NCI-H2107 treated with DMSO at 0.1 percent for 48 hours (cell line): ENCODE data around the gene LEPR.
"Not testable (repeated sequence)": the region's sequence is repeated elsewhere in the genome, so short reads cannot be mapped to it uniquely, and the experiment has no call there.

Source experiments
- DNase-seq: peaks from one replicate; lab custom pipeline; 2025; ENCODE audit not compliant: unreplicated experiment; lab: John Stamatoyannopoulos, UW

Gene LEPR

GRCh38 chr1:65420590-65421350, at the start of gene LEPR, which contains the start of gene LEPROT:
Gene LEPR (plus strand): TSS chr1:65420668. CDS start chr1:65565566, 144,898 bp downstream.
Gene LEPROT (plus strand): TSS chr1:65420668. CDS start chr1:65420725, 57 bp downstream.
- DNase-seq: peak; percentile 55

GRCh38 chr1:65371544-65371943, 48.9 kb upstream of the LEPR start:
- DNase-seq: no peak

DNA sequence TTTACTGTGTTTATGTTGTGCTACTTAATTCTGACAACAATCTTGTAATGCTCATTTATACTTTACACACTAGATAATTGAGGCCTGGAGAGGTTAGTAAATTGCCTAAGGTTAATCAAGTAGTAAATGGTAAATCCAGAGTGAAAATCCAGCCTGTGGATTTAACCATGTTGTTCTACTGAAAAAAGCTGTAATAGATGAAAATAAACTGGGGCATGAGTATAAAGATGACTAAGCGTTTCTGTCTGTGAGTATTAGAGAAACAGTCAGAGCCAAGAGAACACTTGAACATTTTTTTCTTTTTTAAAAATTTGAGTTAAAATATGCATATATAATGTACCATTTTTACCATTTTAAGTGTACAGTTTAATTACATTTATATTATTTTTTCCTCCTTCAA, 47.9 kb upstream of the LEPR start:
- no peak for DNase-seq

- no peak for DNase-seq
These were observed 42.8 kb upstream of the LEPR start for GRCh38 chr1:65377496-65378246.

DNA sequence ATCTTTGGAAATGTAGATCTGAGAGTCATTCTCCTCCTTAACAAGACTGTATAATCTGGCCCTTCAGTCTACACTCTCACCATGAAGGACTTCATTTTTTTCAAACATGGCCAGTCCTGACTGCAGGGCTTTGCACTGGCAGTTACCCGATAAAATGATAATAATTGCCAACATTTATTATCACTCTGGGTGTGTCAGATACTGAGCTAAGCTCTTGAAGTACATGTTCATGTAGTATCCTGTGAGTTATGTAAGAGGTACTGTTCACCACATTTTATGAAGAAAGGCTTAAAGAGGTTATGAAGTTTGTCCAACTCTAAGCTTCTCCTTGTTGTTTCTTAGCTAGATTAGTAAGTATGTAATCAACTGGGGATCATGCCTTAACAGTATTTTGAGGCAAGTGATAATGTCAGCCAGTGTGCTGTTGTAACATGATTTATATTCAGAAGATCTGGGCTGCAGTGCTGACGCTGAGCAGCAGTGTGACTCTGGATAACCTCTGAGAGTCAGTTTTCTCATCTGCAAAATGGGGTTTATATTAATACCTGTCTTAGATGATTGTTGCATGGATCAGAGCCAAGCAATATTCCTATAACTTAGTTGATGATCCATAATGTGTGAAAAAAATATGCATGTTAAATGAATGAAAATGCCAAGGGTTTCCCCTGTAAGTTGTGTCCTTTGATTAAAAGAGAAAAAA, 42.1 kb upstream of the LEPR start:
- no peak for DNase-seq

GRCh38 chr1:65384426-65384825, 36.0 kb upstream of the LEPR start:
- not testable (repeated sequence) for DNase-seq

- DNase-seq: no peak
These were observed 34.0 kb upstream of the LEPR start for GRCh38 chr1:65386439-65386838.

DNA sequence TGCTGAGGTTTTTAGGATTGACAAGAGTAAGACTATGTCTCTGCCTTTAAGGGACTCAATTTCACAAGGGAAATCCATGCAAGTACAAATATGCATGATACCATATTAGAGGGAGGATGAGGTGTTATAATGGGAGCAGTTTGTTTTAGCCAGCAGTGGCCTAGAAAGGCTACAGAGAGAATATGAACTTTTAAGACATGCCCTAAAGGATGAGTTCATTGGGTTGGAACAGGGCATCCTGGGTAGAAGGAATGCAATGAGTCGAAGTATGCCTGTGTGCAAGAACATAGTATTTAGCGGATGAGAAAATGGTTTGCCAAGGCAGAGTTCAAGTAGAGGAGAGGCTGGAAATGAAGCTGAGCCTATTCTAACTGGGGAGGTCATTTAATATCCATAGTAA, 32.6 kb upstream of the LEPR start:
- DNase-seq: no peak

GRCh38 chr1:65388908-65389695, 31.4 kb upstream of the LEPR start:
- DNase-seq: no peak

DNA sequence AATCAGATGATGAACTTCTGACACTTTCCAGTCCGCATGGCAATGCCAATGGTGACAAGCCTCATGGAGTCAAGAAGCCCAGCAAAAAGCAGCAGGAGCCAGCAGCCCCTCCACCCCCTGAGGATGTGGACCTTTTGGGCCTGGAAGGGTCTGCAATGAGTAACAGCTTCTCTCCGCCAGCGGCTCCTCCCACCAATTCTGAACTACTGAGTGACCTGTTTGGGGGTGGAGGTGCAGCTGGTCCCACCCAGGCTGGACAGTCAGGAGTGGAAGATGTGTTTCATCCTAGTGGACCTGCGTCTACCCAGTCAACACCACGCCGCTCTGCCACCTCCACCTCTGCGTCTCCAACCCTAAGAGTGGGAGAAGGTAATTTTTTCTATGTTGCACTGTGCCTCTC, 28.0 kb upstream of the LEPR start:
- no peak for DNase-seq

GRCh38 chr1:65393347-65393746, 27.1 kb upstream of the LEPR start:
- no peak for DNase-seq

DNA sequence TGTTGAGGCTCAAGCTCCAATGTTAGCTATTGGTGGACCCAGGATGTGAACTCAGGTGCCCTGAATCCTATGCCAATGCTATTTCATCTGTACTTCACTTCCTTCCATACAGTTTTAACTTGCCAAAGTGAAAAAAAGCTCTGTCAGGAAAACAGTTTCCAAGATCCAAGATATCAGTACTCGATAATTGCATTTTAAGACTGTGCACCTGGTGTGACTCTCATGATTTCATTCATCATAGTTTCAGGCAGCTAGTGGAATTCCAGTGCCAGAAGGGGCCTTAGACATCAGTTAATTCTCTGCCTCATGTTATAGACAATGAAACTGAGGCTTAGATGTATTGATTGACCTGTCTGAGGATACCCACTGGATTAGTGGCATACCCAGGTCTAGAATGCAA, 26.5 kb upstream of the LEPR start:
- no peak for DNase-seq

- DNase-seq: no peak
These were observed 24.4 kb upstream of the LEPR start for GRCh38 chr1:65395887-65396612.

GRCh38 chr1:65398083-65398482, 22.4 kb upstream of the LEPR start:
- DNase-seq: no peak

GRCh38 chr1:65399003-65399402, 21.5 kb upstream of the LEPR start:
- DNase-seq: no peak

DNA sequence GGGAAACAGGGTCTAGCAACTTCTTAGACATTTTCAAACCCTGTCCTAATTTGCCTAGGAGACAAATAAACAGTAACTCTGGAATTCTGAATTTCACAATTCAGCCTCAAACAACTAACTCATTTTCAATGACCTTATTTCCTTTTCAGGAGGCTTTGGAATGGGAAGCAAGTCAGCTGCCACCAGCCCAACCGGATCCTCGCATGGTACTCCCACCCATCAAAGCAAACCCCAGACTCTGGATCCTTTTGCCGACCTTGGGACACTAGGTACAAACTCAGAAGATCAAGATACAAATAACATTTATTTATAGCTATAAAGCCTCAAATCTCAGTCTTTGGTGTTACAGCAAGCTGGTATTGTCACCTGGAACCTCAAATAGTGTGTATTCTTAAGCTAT, 18.9 kb upstream of the LEPR start:
- DNase-seq: no peak

DNA sequence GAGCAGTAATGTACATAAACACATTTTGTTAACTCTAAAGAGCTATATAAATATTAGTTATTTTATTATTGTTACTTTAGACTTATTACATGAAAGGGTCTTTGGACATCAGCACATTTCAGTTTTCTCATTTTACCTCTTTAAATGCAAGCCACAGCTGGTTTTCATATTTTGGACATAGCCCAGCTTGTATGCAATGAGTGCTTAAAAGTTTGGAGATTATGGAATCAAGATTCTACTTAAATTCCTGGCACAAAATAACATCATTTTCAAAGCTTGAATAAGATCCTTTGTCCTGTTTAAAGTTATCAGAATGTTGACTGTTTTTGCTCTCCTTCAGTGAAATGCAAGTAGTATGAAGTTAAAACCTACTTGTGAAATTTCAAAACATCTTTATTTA, 15.5 kb upstream of the LEPR start:
- DNase-seq: no peak

- no peak for DNase-seq
These were observed 12.6 kb upstream of the LEPR start for GRCh38 chr1:65407877-65408276.

DNA sequence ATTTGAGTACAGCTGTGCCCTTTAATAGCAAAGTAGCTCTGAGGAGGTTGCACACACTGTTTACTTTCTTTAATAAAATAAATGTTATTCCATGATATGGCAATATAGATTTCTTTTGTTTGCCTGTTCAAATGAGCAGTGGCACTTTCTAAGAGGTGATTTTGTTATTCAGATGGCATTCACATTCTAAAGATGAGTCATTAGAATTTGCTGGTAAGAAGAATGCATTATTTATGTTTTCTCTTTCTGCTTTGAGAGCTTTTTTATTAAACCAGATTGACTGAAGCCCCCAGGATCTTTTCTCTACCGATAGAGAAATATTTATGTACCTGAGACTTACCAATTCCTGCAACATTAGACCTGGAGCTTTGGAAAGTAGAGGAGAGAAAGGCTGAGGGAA, 11.2 kb upstream of the LEPR start:
- no peak for DNase-seq

- DNase-seq: no peak
These were observed 10.6 kb upstream of the LEPR start for GRCh38 chr1:65409816-65410326.
